IMR-90 (cell line): ENCODE measurements around the gene TRAF3. TPM values are rescaled to one million over a fixed set of nuclear protein-coding genes. Genes with fewer than 3 reads are reported as not detected.

Experiments
- ATAC-seq: fragments of 200-7000 bp; cut with Tn5 transposase; 2 replicates; pipeline ENCODE4 v1.9.1; 2020; ENCODE audit warnings: low read depth, mild to moderate bottlenecking, moderate library complexity
- BruUV-seq: library from RNA; stranded (reverse); fragments of 400-500 nt; replicated peaks from 2 replicates; lab custom pipeline; 2021; lab: Mats Ljungman, UMichigan
- CTCF ChIA-PET: fragments of 300-600 bp; formaldehyde crosslinking; extraction: SDS; loops from one replicate; lab custom pipeline; 2021; ENCODE audit warnings: antibody characterized with exemption; lab: Yijun Ruan, JAX
- POLR2A ChIA-PET: fragments of 300-600 bp; sonication (Branson Sonifier 250); formaldehyde crosslinking; loops from one replicate; lab custom pipeline; 2022; ENCODE audit warnings: antibody characterized with exemption; ENCODE audit not compliant: unreplicated experiment; lab: Charles Lee
- DNase-seq: peaks from one replicate; pipeline ENCODE4 v3.0.0; 2013
- H2AFZ ChIP-seq: replicated peaks from 2 replicates; pipeline ENCODE3; 2013; ENCODE audit warnings: low read length, mild to moderate bottlenecking; ENCODE audit not compliant: poor library complexity
- H2AK5ac ChIP-seq: 2 replicates; pipeline ENCODE4 v1.6.1; 2013; ENCODE audit warnings: low read depth, low read length, inconsistent platforms
- H2AK9ac ChIP-seq: replicated peaks from 2 replicates; pipeline ENCODE3; 2013; ENCODE audit warnings: mild to moderate bottlenecking, low read depth, low read length, moderate library complexity; ENCODE audit not compliant: poor library complexity
- H2BK120ac ChIP-seq: 2 replicates; pipeline ENCODE4 v1.6.1; 2013; ENCODE audit warnings: low read depth, low read length, inconsistent platforms
- H2BK15ac ChIP-seq: 3 replicates; pipeline ENCODE4 v1.6.1; 2013; ENCODE audit warnings: low read depth, low read length, inconsistent platforms
- H2BK20ac ChIP-seq: 2 replicates; pipeline ENCODE4 v1.6.1; 2013; ENCODE audit warnings: low read depth, mild to moderate bottlenecking, inconsistent platforms, low read length, moderate library complexity
- H2BK5ac ChIP-seq: 2 replicates; pipeline ENCODE4 v1.6.1; 2013; ENCODE audit warnings: mild to moderate bottlenecking, low read depth, low read length, inconsistent platforms; ENCODE audit not compliant: poor library complexity, severe bottlenecking
- H3K14ac ChIP-seq: replicated peaks from 2 replicates; pipeline ENCODE4 v1.6.1; 2013; ENCODE audit warnings: low read depth, low read length, inconsistent platforms
- H3K18ac ChIP-seq: 2 replicates; pipeline ENCODE4 v1.6.1; 2013; ENCODE audit warnings: low read depth, low read length, control low read depth
- H3K23ac ChIP-seq: 2 replicates; pipeline ENCODE4 v1.6.1; 2013; ENCODE audit warnings: low read depth, low read length, inconsistent platforms
- H3K27ac ChIP-seq: 2 replicates; pipeline ENCODE4 v1.5.1; 2013; ENCODE audit warnings: mild to moderate bottlenecking, control low read depth, low read length; ENCODE audit not compliant: insufficient read depth
- H3K27me3 ChIP-seq: 2 replicates; pipeline ENCODE4 v1.6.1; 2013; ENCODE audit warnings: low read length; ENCODE audit not compliant: control insufficient read depth, insufficient read depth
- H3K36me3 ChIP-seq: 2 replicates; pipeline ENCODE4 v1.6.1; 2013; ENCODE audit warnings: low read length, mixed read lengths; ENCODE audit not compliant: control insufficient read depth, insufficient read depth
- H3K4ac ChIP-seq: 2 replicates; pipeline ENCODE4 v1.6.1; 2013; ENCODE audit warnings: low read depth, low read length, inconsistent platforms
- H3K4me1 ChIP-seq: 2 replicates; pipeline ENCODE4 v1.6.1; 2013; ENCODE audit warnings: low read length, mixed read lengths; ENCODE audit not compliant: control insufficient read depth, insufficient read depth
- H3K4me2 ChIP-seq: 2 replicates; pipeline ENCODE4 v1.6.1; 2013; ENCODE audit warnings: low read depth, mild to moderate bottlenecking, control low read depth, low read length, moderate library complexity
- H3K4me3 ChIP-seq: 2 replicates; pipeline ENCODE4 v1.5.1; 2013; ENCODE audit warnings: low read depth, mild to moderate bottlenecking, control low read depth, low read length, moderate library complexity; ENCODE audit not compliant: insufficient read depth
- H3K56ac ChIP-seq: 2 replicates; pipeline ENCODE4 v1.6.1; 2013; ENCODE audit warnings: low read length, inconsistent platforms; ENCODE audit not compliant: insufficient read depth; ENCODE audit errors: extremely low read depth
- H3K79me1 ChIP-seq, 2 experiments: 2 replicates each; pipeline ENCODE4 v1.6.1; 2013; ENCODE audit warnings: low read length in 2 of 2, inconsistent platforms in 1 of 2, low read depth in 1 of 2
- H3K9ac ChIP-seq: 2 replicates; pipeline ENCODE4 v1.6.1; 2013; ENCODE audit warnings: low read depth, low read length, control low read depth
- H3K9me1 ChIP-seq: 2 replicates; pipeline ENCODE4 v1.6.1; 2013; ENCODE audit warnings: low read length, inconsistent platforms; ENCODE audit not compliant: insufficient read depth
- H3K9me3 ChIP-seq: 2 replicates; pipeline ENCODE4 v1.6.1; 2013; ENCODE audit warnings: low read length; ENCODE audit not compliant: control insufficient read depth, insufficient read depth
- H4K20me1 ChIP-seq: 2 replicates; pipeline ENCODE4 v1.6.1; 2013; ENCODE audit warnings: low read length, inconsistent platforms; ENCODE audit not compliant: insufficient read depth
- H4K5ac ChIP-seq: 2 replicates; pipeline ENCODE4 v1.6.1; 2013; ENCODE audit warnings: mild to moderate bottlenecking, low read depth, low read length, control low read depth
- H4K8ac ChIP-seq, 2 experiments: 2 replicates each; pipeline ENCODE4 v1.6.1; 2013; ENCODE audit warnings: low read depth in 2 of 2, low read length in 2 of 2, control low read depth in 1 of 2, inconsistent platforms in 1 of 2
- H4K91ac ChIP-seq: 2 replicates; pipeline ENCODE4 v1.6.1; 2013; ENCODE audit warnings: low read depth, low read length, inconsistent platforms; ENCODE audit not compliant: insufficient read depth
- BHLHE40 ChIP-seq: fragments of 150-350 bp; IDR thresholded peaks from 2 replicates; pipeline ENCODE4 v1.6.1; 2016; ENCODE audit warnings: mild to moderate bottlenecking, low read depth, low read length
- CEBPB ChIP-seq: IDR thresholded peaks from 2 replicates; pipeline ENCODE4 v1.6.1; 2012; ENCODE audit warnings: low read depth, low read length, improper control_type of control experiment
- CHD1 ChIP-seq: IDR thresholded peaks from 2 replicates; pipeline ENCODE4 v1.6.1; 2012; ENCODE audit warnings: low read depth, low read length, improper control_type of control experiment
- FOS ChIP-seq: fragments of 150-350 bp; IDR thresholded peaks from 2 replicates; pipeline ENCODE4 v1.6.1; 2016; ENCODE audit warnings: low read depth, low read length
- MAFK ChIP-seq: IDR thresholded peaks from 2 replicates; pipeline ENCODE4 v1.6.1; 2012; ENCODE audit warnings: low read depth, low read length, improper control_type of control experiment
- MAZ ChIP-seq: IDR thresholded peaks from 2 replicates; pipeline ENCODE4 v1.6.1; 2012; ENCODE audit warnings: low read depth, mild to moderate bottlenecking, low read length, improper control_type of control experiment, moderate library complexity, borderline replicate concordance
- MXI1 ChIP-seq: IDR thresholded peaks from 2 replicates; pipeline ENCODE4 v1.6.1; 2012; ENCODE audit warnings: low read depth, mild to moderate bottlenecking, low read length, moderate library complexity, borderline replicate concordance
- NFE2L2 ChIP-seq: fragments of 150-350 bp; IDR thresholded peaks from 2 replicates; pipeline ENCODE4 v1.6.1; 2016; ENCODE audit warnings: low read depth, mild to moderate bottlenecking, low read length
- POLR2A ChIP-seq: IDR thresholded peaks from 2 replicates; pipeline ENCODE4 v1.6.1; 2012; ENCODE audit warnings: mild to moderate bottlenecking, low read depth, low read length
- RAD21 ChIP-seq: IDR thresholded peaks from 2 replicates; pipeline ENCODE4 v1.6.1; 2012; ENCODE audit warnings: low read length, improper control_type of control experiment
- RCOR1 ChIP-seq: IDR thresholded peaks from 2 replicates; pipeline ENCODE4 v1.6.1; 2012; ENCODE audit warnings: mild to moderate bottlenecking, low read length, improper control_type of control experiment; ENCODE audit not compliant: insufficient replicate concordance
- RFX5 ChIP-seq: IDR thresholded peaks from 2 replicates; pipeline ENCODE4 v1.8.0; 2012; ENCODE audit warnings: low read depth, mild to moderate bottlenecking, low read length, moderate library complexity
- SMC3 ChIP-seq: fragments of 150-350 bp; IDR thresholded peaks from 2 replicates; pipeline ENCODE4 v1.6.1; 2016; ENCODE audit warnings: low read depth, mild to moderate bottlenecking, antibody characterized with exemption, low read length, moderate library complexity
- WGBS, 2 experiments: methylation state at CpG; one replicate each; pipeline versions ENCODE4 v1.1.5 to v1.1.7; 2013; ENCODE audit warnings: missing lambda C conversion rate in 2 of 2; ENCODE audit not compliant: insufficient read length in 1 of 2; ENCODE audit errors: extremely low coverage in 2 of 2; 5-methylcytosine and 5-hydroxymethylcytosine counted together
- dilution Hi-C: fragments of 300-500 bp; cut with HindIII; formaldehyde crosslinking; loops from one replicate; pipeline ENCODE4 v1.14.3; 2018; ENCODE audit warnings: low sequenced_read_pairs; ENCODE audit not compliant: unreplicated experiment
- in situ Hi-C: fragments of 300-500 bp; cut with MboI; formaldehyde crosslinking; loops from 3 replicates; pipeline ENCODE4 v1.14.3; 2019; ENCODE audit warnings: low sequenced_read_pairs, inconsistent platforms, mixed read lengths
- intact Hi-C: fragments of 100-400 bp; cut with micrococcal nuclease; formaldehyde crosslinking; loops from 2 replicates; pipeline ENCODE4 v1.10.0; 2022
- polyA plus RNA-seq, 3 experiments: library from polyadenylated mRNA; depleted of rRNA; stranded (reverse); fragments of >200 nt; gene quantifications; 2 replicates each; pipeline ENCODE4 v1.2.3, GENCODE V29; 2012; ENCODE audit warnings: low replicate concordance in 1 of 3
- total RNA-seq: library from RNA; depleted of rRNA; stranded (reverse); fragments of >200 nt; gene quantifications from 2 replicates; pipeline ENCODE4 v1.2.3, GENCODE V29; 2012
- TF ChIP-seq, protein P1 (sequence below): fragments of 150-350 bp; IDR thresholded peaks from 2 replicates; pipeline ENCODE4 v1.6.1; 2017; ENCODE audit warnings: mild to moderate bottlenecking, antibody characterized with exemption, low read length, low read depth
- TF ChIP-seq, protein P2 (sequence below): fragments of 150-350 bp; IDR thresholded peaks from 2 replicates; pipeline ENCODE4 v1.6.1; 2016; ENCODE audit warnings: low read depth, mild to moderate bottlenecking, low read length, moderate library complexity, borderline replicate concordance
- TF ChIP-seq, protein P3 (sequence below): conservative IDR thresholded peaks from 2 replicates; pipeline ENCODE4 v1.5.1; 2012; ENCODE audit warnings: mild to moderate bottlenecking, low read depth, low read length, improper control_type of control experiment

The TRAF3 gene
- total and polyA plus RNA-seq, 2 of the 4 experiments (the other 2 are of a cell fraction), result 21.2 to 25.3 TPM

DNA sequence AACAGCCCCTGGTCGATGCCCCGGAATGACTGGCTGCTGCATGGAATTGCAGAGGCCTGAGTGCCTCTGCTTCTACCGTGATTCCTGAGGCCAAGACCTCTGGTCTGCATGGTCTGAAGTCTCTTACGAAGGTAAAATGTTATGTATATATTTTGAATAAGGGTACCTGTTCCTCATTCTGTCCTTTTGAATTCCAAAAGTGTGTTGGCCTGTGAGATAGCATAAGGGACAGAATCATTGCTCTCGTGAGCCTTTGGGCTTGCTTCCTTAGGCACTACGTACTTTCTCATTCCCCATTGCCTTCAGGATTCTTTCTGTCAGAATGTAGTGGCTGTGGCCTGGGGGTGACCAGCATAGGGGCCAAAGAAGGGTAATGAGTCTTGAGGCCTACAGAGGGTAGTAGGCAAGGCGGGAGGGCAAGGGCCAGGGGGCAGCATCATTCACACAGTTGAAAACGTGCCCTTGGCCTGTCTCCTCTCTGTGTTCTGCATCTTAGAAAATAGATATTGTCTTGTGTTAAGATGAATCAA lies 19.5 kb downstream of the TRAF3 start:
- no peak for ATAC-seq
- Histone ChIP-seq H2AFZ (no peak overlapping the region), H3K27ac (no peak overlapping the region), H3K4me2 (no peak overlapping the region), H3K9ac (no peak overlapping the region), H3K79me1 (peaks cover 43 to 85% of the 10 kb centered on the region in 2 experiments), H4K5ac (no peak overlapping the region), H4K20me1 (peaks cover 60% of the 10 kb centered on the region), H2AK9ac (no peak overlapping the region), H3K18ac (no peak overlapping the region), H2BK15ac (no peak overlapping the region), H3K4me1 (peaks cover 17% of the 10 kb centered on the region), H4K8ac (no peak overlapping the region), H3K36me3 (no peaks in the 10 kb centered on the region), H3K9me3 (peaks cover 2% of the 10 kb centered on the region; the same call in 1 of the 2 replicates), H3K9me1 (peaks cover 24% of the 10 kb centered on the region), H2BK20ac (no peak overlapping the region), H4K91ac (no peak overlapping the region), H2AK5ac (no peak overlapping the region), H2BK120ac (no peak overlapping the region), H2BK5ac (no peak overlapping the region), H3K4me3 (no peak overlapping the region), H3K14ac (no peak overlapping the region), H3K4ac (no peak overlapping the region), H3K27me3 (no peaks in the 10 kb centered on the region), H3K56ac (no peak overlapping the region), H3K23ac (no peak overlapping the region)
- WGBS, 2 experiments, result 100% methylated on average over 1 of the region's 8 CpGs; no CpG with 5 or more reads in 1 of the 2 experiments
- BruUV-seq, result no TSS peak
- TF ChIP-seq, protein P1, sequence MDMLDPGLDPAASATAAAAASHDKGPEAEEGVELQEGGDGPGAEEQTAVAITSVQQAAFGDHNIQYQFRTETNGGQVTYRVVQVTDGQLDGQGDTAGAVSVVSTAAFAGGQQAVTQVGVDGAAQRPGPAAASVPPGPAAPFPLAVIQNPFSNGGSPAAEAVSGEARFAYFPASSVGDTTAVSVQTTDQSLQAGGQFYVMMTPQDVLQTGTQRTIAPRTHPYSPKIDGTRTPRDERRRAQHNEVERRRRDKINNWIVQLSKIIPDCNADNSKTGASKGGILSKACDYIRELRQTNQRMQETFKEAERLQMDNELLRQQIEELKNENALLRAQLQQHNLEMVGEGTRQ, result no peak
- TF ChIP-seq MAZ, result no peak
- TF ChIP-seq MXI1, result no peak
- TF ChIP-seq MAFK, result no peak
- TF ChIP-seq CEBPB, result no peak
- no peak for TF ChIP-seq NFE2L2
- no peak for TF ChIP-seq FOS
- no peak for TF ChIP-seq RFX5
- TF ChIP-seq CHD1, result no peak
- TF ChIP-seq, protein P2, sequence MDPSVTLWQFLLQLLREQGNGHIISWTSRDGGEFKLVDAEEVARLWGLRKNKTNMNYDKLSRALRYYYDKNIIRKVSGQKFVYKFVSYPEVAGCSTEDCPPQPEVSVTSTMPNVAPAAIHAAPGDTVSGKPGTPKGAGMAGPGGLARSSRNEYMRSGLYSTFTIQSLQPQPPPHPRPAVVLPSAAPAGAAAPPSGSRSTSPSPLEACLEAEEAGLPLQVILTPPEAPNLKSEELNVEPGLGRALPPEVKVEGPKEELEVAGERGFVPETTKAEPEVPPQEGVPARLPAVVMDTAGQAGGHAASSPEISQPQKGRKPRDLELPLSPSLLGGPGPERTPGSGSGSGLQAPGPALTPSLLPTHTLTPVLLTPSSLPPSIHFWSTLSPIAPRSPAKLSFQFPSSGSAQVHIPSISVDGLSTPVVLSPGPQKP, result no peak
- TF ChIP-seq BHLHE40, result no peak
- TF ChIP-seq, protein P3, sequence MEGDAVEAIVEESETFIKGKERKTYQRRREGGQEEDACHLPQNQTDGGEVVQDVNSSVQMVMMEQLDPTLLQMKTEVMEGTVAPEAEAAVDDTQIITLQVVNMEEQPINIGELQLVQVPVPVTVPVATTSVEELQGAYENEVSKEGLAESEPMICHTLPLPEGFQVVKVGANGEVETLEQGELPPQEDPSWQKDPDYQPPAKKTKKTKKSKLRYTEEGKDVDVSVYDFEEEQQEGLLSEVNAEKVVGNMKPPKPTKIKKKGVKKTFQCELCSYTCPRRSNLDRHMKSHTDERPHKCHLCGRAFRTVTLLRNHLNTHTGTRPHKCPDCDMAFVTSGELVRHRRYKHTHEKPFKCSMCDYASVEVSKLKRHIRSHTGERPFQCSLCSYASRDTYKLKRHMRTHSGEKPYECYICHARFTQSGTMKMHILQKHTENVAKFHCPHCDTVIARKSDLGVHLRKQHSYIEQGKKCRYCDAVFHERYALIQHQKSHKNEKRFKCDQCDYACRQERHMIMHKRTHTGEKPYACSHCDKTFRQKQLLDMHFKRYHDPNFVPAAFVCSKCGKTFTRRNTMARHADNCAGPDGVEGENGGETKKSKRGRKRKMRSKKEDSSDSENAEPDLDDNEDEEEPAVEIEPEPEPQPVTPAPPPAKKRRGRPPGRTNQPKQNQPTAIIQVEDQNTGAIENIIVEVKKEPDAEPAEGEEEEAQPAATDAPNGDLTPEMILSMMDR, result no peak
- no peak for TF ChIP-seq RAD21
- TF ChIP-seq SMC3, result no peak
- TF ChIP-seq POLR2A, result no peak
- TF ChIP-seq RCOR1, result no peak
- CTCF ChIA-PET, result no interaction called here
- in situ Hi-C loops, result no loop called here
- POLR2A ChIA-PET, result no interaction called here
- no peak for DNase-seq
- intact Hi-C loops, result loop anchor here (5.0 kb wide), 1 partner anchor 96 kb away; no protein-coding TSS in a partner anchor
- dilution Hi-C loops, result no loop called here
